Activated naive CD4-positive, alpha-beta T cell treated with anti-CD3 and anti-CD28 coated beads for 36 hours (primary cell): ENCODE results near the gene FHIT. TPM values are rescaled to one million over a fixed set of nuclear protein-coding genes. Genes with fewer than 3 reads are reported as not detected.
"Not testable (repeated sequence)": the region's sequence is repeated elsewhere in the genome, so short reads cannot be mapped to it uniquely, and the experiment has no call there.

Experiments used
- CTCF ChIA-PET: fragments of 350-600 bp; sonication (Branson Sonifier 250); formaldehyde crosslinking; loops from one replicate; lab custom pipeline; 2021; ENCODE audit warnings: antibody characterized with exemption; lab: Charles Lee
- DNase-seq: peaks from one replicate; pipeline ENCODE4 v3.0.0-alpha.2; 2020
- H3K27ac Mint-ChIP-seq: one replicate; pipeline ENCODE4 v1.8.0; 2021; ENCODE audit warnings: mild to moderate bottlenecking, mixed read lengths
- H3K27me3 Mint-ChIP-seq: one replicate; pipeline ENCODE4 v1.8.0; 2021; ENCODE audit warnings: low read depth, mixed read lengths
- H3K36me3 Mint-ChIP-seq: one replicate; pipeline ENCODE4 v1.8.0; 2021; ENCODE audit warnings: low read depth, mixed read lengths
- H3K4me1 Mint-ChIP-seq: one replicate; pipeline ENCODE4 v1.8.0; 2021; ENCODE audit warnings: low read depth, mixed read lengths
- H3K4me3 Mint-ChIP-seq: one replicate; pipeline ENCODE4 v1.8.0; 2021; ENCODE audit warnings: mild to moderate bottlenecking, moderate library complexity, mixed read lengths
- H3K9me3 Mint-ChIP-seq: one replicate; pipeline ENCODE4 v1.8.0; 2021; ENCODE audit warnings: mixed read lengths
- intact Hi-C: fragments of 100-400 bp; cut with micrococcal nuclease; formaldehyde crosslinking; loops from one replicate; pipeline ENCODE4 v1.15.1; 2023
- total RNA-seq, 2 experiments: library from RNA; stranded (reverse); gene quantifications; one replicate each; pipeline ENCODE4 v1.2.3, GENCODE V29; 2021

Gene FHIT
- total RNA-seq, 2 experiments from 2014 or later: 20.2 to 22.7 TPM

DNA sequence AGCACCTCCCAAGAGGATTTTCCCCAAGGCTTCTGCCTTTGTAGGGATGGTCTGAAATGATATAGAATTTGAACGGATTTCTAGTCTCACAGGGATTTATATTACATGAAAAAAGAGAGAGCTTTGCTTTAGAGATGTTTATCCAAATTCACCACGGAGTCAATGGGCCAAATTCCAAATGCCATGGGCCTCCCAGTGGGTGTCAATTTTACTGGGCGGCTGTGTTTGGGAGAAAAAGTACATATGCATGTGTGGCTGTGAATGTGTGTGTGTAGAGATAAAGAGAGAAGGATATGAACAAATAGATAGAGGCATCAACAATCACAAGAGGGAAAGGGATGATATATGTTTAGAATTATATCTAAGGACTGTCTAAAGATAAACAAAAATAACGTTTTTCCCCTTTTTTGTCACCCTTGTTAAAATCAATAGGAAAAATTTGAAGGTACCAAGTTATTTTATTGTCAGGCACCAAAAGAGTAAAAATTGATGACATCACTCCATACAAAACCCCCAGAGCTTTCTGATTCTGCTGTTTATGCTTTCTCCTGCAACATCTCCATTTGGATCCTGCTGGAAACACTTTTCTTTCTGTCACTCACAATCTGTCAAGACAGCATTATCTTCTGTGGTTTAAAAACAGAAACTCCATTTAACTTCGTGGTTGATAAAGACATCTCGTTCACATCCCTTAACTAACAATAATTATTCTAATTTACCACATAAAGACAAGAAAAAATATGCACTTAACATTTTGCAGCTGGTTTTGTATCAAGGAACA lies 160.7 kb downstream of the FHIT start:
- CTCF ChIA-PET: interaction anchor here (0.6 kb wide), 1 partner anchor 811 kb away, joined by 6 read pairs; no protein-coding TSS in a partner anchor
- no peak for DNase-seq
- Mint-ChIP-seq H3K4me3 (no peak overlapping the region), H3K27me3 (no peaks in the 10 kb centered on the region), H3K36me3 (no peaks in the 10 kb centered on the region), H3K27ac (no peak overlapping the region), H3K9me3 (no peaks in the 10 kb centered on the region), H3K4me1 (no peaks in the 10 kb centered on the region)
- intact Hi-C loops: no loop called here

DNA sequence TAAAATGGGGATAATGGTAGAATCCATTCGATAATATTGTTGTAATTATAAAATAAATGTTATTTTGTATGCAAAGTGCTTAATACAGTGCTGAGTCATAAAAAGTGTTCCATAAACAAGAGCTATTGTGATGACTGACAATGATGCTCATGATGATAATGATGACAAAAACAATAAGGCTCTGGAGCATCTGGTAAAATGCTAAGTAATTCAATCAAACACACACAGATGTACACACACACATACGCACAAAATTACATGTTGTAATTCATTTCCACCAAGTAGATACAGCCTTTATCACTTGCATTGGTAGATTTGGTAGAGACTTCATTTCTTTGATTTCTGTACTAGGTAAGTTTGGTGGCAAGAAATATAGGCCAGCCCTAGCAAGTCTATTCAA lies 163.8 kb downstream of the FHIT start:
- no peak overlapping the region for H3K4me3 Mint-ChIP-seq
- intact Hi-C loops: no loop called here
- H3K27me3 Mint-ChIP-seq: no peaks in the 10 kb centered on the region
- H3K9me3 Mint-ChIP-seq: no peaks in the 10 kb centered on the region
- no peaks in the 10 kb centered on the region for H3K4me1 Mint-ChIP-seq
- H3K36me3 Mint-ChIP-seq: no peaks in the 10 kb centered on the region
- CTCF ChIA-PET: no interaction called here
- DNase-seq: no peak
- no peak overlapping the region for H3K27ac Mint-ChIP-seq

DNA sequence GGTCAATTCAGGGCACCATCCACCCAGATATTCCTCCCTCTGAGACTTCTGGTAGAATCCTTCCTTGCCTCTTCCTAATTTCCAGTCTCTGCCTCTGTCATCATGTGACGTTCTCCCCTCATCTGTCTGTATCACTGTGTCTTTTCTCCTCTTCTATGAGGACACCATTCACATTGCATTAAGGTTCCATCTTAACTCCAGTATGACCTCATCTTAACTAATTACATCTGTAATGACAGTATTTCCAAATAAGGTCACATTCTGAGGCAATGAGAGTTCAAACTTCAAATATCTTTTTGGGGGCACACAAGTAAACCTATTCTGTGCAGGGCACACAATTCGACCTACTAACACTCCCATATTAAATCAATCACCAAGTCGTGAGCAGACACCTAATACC lies 169.7 kb downstream of the FHIT start:
- H3K4me1 Mint-ChIP-seq: no peaks in the 10 kb centered on the region
- CTCF ChIA-PET: no interaction called here
- no peaks in the 10 kb centered on the region for H3K27me3 Mint-ChIP-seq
- H3K9me3 Mint-ChIP-seq: no peaks in the 10 kb centered on the region
- no peaks in the 10 kb centered on the region for H3K36me3 Mint-ChIP-seq
- DNase-seq: no peak
- H3K27ac Mint-ChIP-seq: no peak overlapping the region
- H3K4me3 Mint-ChIP-seq: no peak overlapping the region
- intact Hi-C loops: no loop called here

DNA sequence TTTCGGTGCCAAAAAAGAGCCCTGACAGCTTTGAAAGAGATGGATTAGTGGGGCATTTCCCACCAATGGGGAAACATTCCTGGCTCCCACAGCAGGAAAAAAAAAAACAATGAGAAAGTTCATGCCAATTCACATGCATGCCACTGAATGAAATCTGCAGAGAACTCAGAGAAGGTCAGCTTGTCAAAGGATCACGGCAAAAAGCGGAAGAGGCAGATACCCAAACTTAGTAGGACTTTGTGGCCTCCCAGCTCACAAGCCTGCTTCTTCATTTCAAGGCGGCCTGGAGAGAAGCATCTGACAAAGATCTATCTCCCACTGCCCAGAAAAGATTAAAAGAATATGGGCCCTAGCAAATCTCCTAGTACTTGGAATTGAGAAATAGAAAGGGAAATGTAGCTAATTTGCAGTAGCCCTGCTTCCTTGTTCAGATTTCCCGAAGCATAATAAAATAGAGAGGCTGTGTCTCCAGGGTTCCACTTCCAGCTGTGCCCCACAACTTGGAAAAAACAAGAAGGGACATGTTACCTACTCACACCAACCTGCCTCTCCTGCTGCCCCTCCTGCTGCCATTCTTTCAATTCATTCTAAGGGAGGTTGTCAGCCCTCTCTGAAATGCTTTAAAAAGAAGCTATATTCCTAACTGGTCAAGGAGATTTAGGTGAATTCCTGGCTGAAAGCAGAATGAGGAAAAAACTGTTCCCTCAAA lies 170.4 kb downstream of the FHIT start:
- no peaks in the 10 kb centered on the region for H3K4me1 Mint-ChIP-seq
- CTCF ChIA-PET: no interaction called here
- no peak overlapping the region for H3K27ac Mint-ChIP-seq
- H3K4me3 Mint-ChIP-seq: no peak overlapping the region
- H3K36me3 Mint-ChIP-seq: no peaks in the 10 kb centered on the region
- intact Hi-C loops: no loop called here
- DNase-seq: no peak
- H3K27me3 Mint-ChIP-seq: no peaks in the 10 kb centered on the region
- H3K9me3 Mint-ChIP-seq: no peaks in the 10 kb centered on the region

DNA sequence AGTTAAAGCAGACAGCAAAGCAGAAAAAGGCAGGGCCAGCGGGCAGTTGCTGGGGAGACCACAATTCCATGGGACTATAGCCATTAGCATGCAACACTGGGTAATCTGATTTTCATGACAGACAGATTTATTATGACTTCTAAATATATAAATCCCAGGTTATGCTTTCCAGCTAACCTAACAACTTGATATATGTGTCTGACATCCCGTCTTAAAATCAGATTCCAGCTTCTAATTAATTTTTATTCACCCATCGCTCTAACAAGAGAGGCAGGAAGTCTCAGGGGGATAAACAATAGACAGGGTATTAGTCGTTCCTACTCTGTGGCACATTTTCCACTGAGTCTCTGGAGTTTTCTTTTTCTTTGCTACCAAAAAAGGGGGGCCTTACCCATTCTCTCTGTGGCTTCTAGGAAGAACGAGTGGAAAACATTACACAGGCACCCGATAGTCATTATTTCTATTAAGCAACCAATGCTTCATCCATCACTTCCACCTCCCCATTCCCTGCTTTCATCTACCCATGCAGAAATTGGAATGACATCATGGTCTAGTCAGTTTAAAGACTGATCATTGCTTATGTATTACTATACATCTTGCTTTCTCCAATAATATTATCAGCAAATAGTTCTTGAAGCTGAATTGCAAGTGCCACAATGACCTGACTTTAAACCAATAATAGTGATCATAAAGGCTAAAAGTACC lies 173.1 kb downstream of the FHIT start:
- CTCF ChIA-PET: no interaction called here
- Mint-ChIP-seq H3K36me3 (no peaks in the 10 kb centered on the region), H3K9me3 (no peaks in the 10 kb centered on the region), H3K27ac (no peak overlapping the region), H3K27me3 (no peaks in the 10 kb centered on the region), H3K4me3 (no peak overlapping the region), H3K4me1 (no peaks in the 10 kb centered on the region)
- no peak for DNase-seq
- intact Hi-C loops: no loop called here

DNA sequence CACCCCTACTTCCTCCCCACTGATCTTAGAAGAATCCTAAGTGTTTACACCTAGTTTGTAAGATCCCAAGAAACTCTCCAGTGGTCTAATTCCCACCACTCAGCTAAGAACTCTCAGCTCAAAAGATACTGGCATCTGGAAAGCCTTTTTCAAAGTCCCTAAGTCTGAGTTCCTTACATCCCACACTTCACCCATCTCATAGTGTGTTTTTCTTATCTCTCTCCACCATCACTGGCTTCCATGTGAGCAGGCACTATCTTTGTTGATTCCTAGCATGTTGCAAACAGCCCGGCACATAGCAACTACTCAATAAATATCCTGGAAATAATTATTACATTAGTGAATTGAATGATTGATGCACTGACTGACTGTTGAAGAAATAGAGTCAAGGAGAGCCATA lies 173.7 kb downstream of the FHIT start:
- no peaks in the 10 kb centered on the region for H3K4me1 Mint-ChIP-seq
- no peaks in the 10 kb centered on the region for H3K27me3 Mint-ChIP-seq
- no peaks in the 10 kb centered on the region for H3K9me3 Mint-ChIP-seq
- CTCF ChIA-PET: no interaction called here
- H3K4me3 Mint-ChIP-seq: no peak overlapping the region
- DNase-seq: no peak
- no peak overlapping the region for H3K27ac Mint-ChIP-seq
- no peaks in the 10 kb centered on the region for H3K36me3 Mint-ChIP-seq
- intact Hi-C loops: no loop called here

DNA sequence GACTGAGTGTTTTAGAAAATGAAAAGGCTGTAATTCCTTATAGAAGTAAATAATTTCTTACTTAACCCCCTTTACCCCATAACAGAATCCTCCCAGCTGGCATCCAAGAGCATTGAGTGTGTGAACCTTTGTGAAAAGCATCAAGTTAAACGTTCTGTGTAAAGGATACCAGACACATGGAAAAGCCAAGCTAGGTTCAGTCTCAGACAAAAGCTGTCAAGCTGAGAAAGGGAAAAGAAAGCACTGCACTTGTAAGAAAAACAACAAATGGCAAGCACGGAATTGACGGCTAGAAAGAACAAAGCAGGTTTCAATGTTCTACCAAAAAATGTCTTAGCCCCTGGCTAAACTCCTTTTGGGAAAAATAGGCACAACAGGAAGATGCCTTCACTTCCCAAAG lies 176.5 kb downstream of the FHIT start:
- Mint-ChIP-seq H3K36me3 (no peaks in the 10 kb centered on the region), H3K27me3 (no peaks in the 10 kb centered on the region), H3K27ac (no peak overlapping the region), H3K4me3 (no peak overlapping the region), H3K9me3 (no peaks in the 10 kb centered on the region), H3K4me1 (no peaks in the 10 kb centered on the region)
- intact Hi-C loops: no loop called here
- DNase-seq: no peak
- CTCF ChIA-PET: no interaction called here

DNA sequence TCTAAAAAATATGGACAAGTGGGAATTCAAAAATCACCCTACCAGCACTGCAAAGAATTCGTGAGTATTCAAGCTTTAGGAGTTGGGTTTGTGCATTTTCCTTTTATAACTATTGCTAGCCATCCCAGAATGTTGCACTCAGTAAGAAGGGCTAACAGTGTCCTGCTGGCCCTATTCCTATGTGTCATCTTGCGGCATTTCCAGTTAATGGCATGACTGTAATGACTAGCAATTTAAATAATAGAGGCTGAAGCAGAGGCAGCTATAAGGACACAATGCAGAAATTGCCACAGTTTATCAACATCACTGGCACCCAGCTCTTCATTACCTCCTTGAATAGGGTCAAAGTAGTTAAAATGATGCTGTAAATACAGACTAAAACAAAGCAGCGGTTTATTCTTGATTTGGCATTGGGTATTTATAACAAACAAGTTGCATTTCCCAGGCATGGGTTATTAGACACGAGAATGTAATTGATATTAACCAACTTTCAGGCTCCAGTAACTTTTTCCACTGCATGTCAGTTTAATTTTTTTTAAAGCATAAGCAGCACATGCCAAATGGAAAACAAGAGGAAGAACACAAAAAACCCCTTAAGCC lies 177.6 kb downstream of the FHIT start:
- intact Hi-C loops: no loop called here
- Mint-ChIP-seq H3K9me3 (no peaks in the 10 kb centered on the region), H3K4me1 (no peaks in the 10 kb centered on the region), H3K27me3 (no peaks in the 10 kb centered on the region), H3K27ac (no peak overlapping the region), H3K36me3 (no peaks in the 10 kb centered on the region), H3K4me3 (no peak overlapping the region)
- DNase-seq: no peak
- CTCF ChIA-PET: no interaction called here

DNA sequence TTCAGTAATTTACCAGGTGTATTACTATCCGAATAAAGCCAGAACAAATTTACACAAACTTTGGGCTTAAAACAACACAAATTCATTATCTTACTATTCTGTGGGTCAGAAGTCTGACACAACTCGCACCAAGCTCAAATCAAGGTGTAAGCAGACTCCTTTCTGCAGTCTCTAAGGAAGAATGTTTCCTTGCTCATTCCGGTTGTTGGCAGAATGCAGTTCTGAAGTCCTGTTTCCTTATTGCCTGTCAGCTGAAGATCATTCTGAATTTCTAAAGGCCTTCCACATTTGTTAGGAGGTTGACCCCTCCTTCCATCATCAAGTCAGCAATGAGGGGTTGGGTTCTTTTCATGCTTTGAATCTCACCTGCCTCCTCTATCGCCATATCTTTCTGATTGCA lies 183.2 kb downstream of the FHIT start:
- DNase-seq: no peak
- intact Hi-C loops: no loop called here
- CTCF ChIA-PET: no interaction called here
- no peaks in the 10 kb centered on the region for H3K27me3 Mint-ChIP-seq
- no peaks in the 10 kb centered on the region for H3K36me3 Mint-ChIP-seq
- H3K27ac Mint-ChIP-seq: no peak overlapping the region
- H3K4me3 Mint-ChIP-seq: no peak overlapping the region
- H3K4me1 Mint-ChIP-seq: no peaks in the 10 kb centered on the region
- no peaks in the 10 kb centered on the region for H3K9me3 Mint-ChIP-seq

DNA sequence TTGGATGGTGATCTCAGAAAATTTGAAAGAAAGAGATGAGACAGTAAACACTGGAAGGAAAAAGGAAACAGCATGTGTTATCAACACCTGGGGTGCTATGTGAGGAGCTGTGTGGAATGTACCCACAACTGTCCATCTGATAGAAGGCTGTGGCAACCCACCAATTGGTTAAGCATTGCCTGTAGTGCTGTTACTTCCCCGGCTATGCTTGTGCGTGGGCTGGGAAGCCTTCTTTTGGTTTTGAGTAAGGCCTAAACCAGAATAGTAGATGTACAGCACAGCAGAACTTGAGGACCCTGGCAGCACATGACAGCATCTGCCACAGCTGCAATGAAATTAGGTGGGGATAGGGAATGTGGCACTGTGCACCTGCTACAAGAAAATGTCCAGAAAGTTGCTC lies 184.5 kb downstream of the FHIT start:
- DNase-seq: no peak
- Mint-ChIP-seq H3K36me3 (no peaks in the 10 kb centered on the region), H3K4me3 (no peak overlapping the region), H3K27me3 (no peaks in the 10 kb centered on the region), H3K9me3 (no peaks in the 10 kb centered on the region), H3K27ac (no peak overlapping the region), H3K4me1 (no peaks in the 10 kb centered on the region)
- CTCF ChIA-PET: no interaction called here
- intact Hi-C loops: no loop called here

DNA sequence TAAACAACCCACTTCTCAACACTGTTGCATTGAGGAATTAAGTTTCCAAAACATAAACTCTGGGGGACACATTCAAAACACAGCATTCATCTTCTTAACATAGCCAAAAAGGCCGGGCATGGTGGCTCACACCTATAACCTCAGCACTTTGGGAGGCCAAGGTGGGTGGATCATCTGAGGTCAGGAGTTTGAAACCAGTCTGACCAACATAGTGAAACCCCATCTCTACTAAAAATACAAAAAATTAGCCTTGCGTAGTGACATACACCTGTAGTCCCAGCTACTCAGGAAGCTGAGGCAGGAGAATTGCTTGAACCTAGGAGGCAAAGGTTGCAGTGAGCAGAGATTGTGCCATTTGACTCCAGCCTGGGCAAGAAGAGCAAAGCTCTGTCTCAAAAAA lies 185.0 kb downstream of the FHIT start:
- H3K4me3 Mint-ChIP-seq, intact Hi-C loops, H3K27me3 Mint-ChIP-seq, CTCF ChIA-PET, H3K9me3 Mint-ChIP-seq, H3K36me3 Mint-ChIP-seq, H3K27ac Mint-ChIP-seq, H3K4me1 Mint-ChIP-seq, DNase-seq: not testable (repeated sequence)

DNA sequence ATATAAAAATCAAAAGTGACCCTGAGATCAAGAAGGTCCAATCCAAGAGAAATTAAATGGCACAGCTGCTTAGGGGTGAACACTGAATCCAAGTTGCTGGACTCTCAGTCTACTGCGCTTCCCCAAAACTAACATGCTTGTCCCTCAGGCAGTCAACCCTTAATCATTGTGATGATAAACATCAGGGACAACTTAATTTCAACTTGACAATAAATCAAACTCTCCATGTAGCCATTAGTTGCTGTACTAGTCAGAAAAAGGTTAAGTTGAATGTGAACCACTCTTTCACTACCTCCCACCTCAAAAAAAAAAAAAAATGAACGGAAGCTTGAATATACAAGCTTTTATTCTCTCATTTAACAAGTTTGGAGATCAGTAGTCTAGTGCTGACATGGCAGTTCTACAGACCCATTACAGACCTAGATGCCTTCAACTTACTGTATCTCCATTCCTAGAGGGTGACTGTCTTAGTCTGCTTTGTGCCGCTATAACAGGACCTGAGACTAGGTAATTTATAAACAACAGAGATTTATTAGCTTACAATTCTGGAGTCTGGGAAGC lies 185.7 kb downstream of the FHIT start:
- Mint-ChIP-seq H3K36me3 (no peaks in the 10 kb centered on the region), H3K27me3 (no peaks in the 10 kb centered on the region), H3K4me3 (no peak overlapping the region), H3K9me3 (no peaks in the 10 kb centered on the region), H3K4me1 (no peaks in the 10 kb centered on the region), H3K27ac (no peak overlapping the region)
- no peak for DNase-seq
- intact Hi-C loops: no loop called here
- CTCF ChIA-PET: no interaction called here
